SK-N-SH (cell line): ENCODE measurements around the gene GSG1L. TPM values are rescaled to one million over a fixed set of nuclear protein-coding genes. Genes with fewer than 3 reads are reported as not detected.

Source experiments
- CTCF ChIA-PET: fragments of 300-600, 350-600 bp; formaldehyde crosslinking; extraction: SDS; loops from one replicate; lab custom pipeline; 2021; lab: Yijun Ruan, JAX
- POLR2A ChIA-PET: fragments of 350-600 bp; sonication (Branson Sonifier 250); formaldehyde crosslinking; extraction: SDS; loops from one replicate; lab custom pipeline; 2020; ENCODE audit warnings: antibody characterized with exemption, inconsistent platforms; lab: Yijun Ruan, JAX
- DNase-seq: peaks from one replicate; pipeline ENCODE4 v3.0.0; 2012
- H2AFZ ChIP-seq: fragments of 200-600 bp; sonication (generic); 2 replicates; pipeline ENCODE4 v1.8.1; 2016; ENCODE audit warnings: antibody characterized with exemption, mild to moderate bottlenecking, low read depth
- H3F3A ChIP-seq: fragments of 200-600 bp; sonication (generic); replicated peaks from 2 replicates; pipeline ENCODE3; 2016; ENCODE audit warnings: antibody characterized with exemption, mild to moderate bottlenecking; ENCODE audit not compliant: insufficient read depth
- H3K27ac ChIP-seq, 2 experiments: fragments of 200-500 bp in 1 of 2; fragments of 200-600 bp in 1 of 2; sonication (Bioruptor generic) in 1 of 2; sonication (generic), shearing (Covaris generic) in 1 of 2; 2 replicates each; pipeline versions ENCODE4 v1.5.1 to v1.6.1; 2014 to 2016; ENCODE audit warnings: low read depth in 2 of 2, inconsistent platforms in 1 of 2, low read length in 1 of 2, mild to moderate bottlenecking in 1 of 2, mixed read lengths in 1 of 2
- H3K27me3 ChIP-seq: fragments of 200-600 bp; sonication (generic), shearing (Covaris generic); 2 replicates; pipeline ENCODE4 v1.6.1; 2016; ENCODE audit warnings: mixed run types; ENCODE audit not compliant: insufficient read depth
- H3K36me3 ChIP-seq, 2 experiments: fragments of 200-500 bp in 1 of 2; fragments of 200-600 bp in 1 of 2; sonication (Bioruptor generic) in 1 of 2; sonication (generic) in 1 of 2; replicated peaks in 1 of 2; 2 replicates each; pipeline versions ENCODE3 to v1.5.1; 2014 to 2016; ENCODE audit warnings: low read length in 1 of 2, mild to moderate bottlenecking in 1 of 2; ENCODE audit not compliant: insufficient read depth in 2 of 2, control insufficient read depth in 1 of 2
- H3K4me1 ChIP-seq, 2 experiments: fragments of 200-500 bp in 1 of 2; fragments of 200-600 bp in 1 of 2; sonication (Bioruptor generic) in 1 of 2; sonication (generic), shearing (Covaris generic) in 1 of 2; 2 replicates each; pipeline versions ENCODE4 v1.5.1 to v1.6.1; 2014 to 2016; ENCODE audit warnings: low read depth in 1 of 2, low read length in 1 of 2, mixed run types in 1 of 2; ENCODE audit not compliant: insufficient read depth in 2 of 2, control insufficient read depth in 1 of 2
- H3K4me2 ChIP-seq: fragments of 200-600 bp; sonication (generic), shearing (Covaris generic); 2 replicates; pipeline ENCODE4 v1.6.1; 2017; ENCODE audit warnings: mixed run types
- H3K4me3 ChIP-seq, 2 experiments: fragments of 200-500 bp in 1 of 2; fragments of 200-600 bp in 1 of 2; sonication (Bioruptor generic) in 1 of 2; sonication (generic), shearing (Covaris generic) in 1 of 2; 2 replicates each; pipeline versions ENCODE4 v1.5.1 to v1.8.1; 2014 to 2016; ENCODE audit warnings: low read depth in 2 of 2, inconsistent platforms in 1 of 2, low read length in 1 of 2, mild to moderate bottlenecking in 1 of 2, mixed read lengths in 1 of 2, moderate library complexity in 1 of 2
- H3K79me2 ChIP-seq: fragments of 200-600 bp; sonication (generic); 2 replicates; pipeline ENCODE4 v1.8.1; 2017; ENCODE audit warnings: mild to moderate bottlenecking; ENCODE audit not compliant: insufficient read depth
- H3K9ac ChIP-seq: fragments of 200-600 bp; sonication (generic); 2 replicates; pipeline ENCODE4 v1.6.1; 2017; ENCODE audit warnings: mixed run types
- H3K9me2 ChIP-seq: fragments of 200-600 bp; sonication (generic); 2 replicates; pipeline ENCODE4 v1.6.1; 2017; ENCODE audit warnings: mixed run types
- H3K9me3 ChIP-seq: fragments of 200-600 bp; sonication (generic); 2 replicates; pipeline ENCODE4 v1.6.1; 2017; ENCODE audit warnings: mixed run types, mild to moderate bottlenecking, moderate library complexity
- H4K20me1 ChIP-seq: fragments of 200-600 bp; sonication (generic); 2 replicates; pipeline ENCODE4 v1.6.1; 2017; ENCODE audit warnings: mild to moderate bottlenecking, mixed run types; ENCODE audit not compliant: insufficient read depth
- ELF1 ChIP-seq: IDR thresholded peaks from 2 replicates; pipeline ENCODE4 v1.4.0; 2012
- EZH2phosphoT487 ChIP-seq: fragments of 200-600 bp; sonication (generic); IDR thresholded peaks from 2 replicates; pipeline ENCODE4 v1.6.1; 2017; ENCODE audit warnings: low read depth, mixed run types, mild to moderate bottlenecking, antibody characterized with exemption, moderate library complexity, borderline replicate concordance
- FOSL2 ChIP-seq: IDR thresholded peaks from 2 replicates; pipeline ENCODE4 v1.4.0; 2012; ENCODE audit warnings: low read depth, mild to moderate bottlenecking, moderate library complexity, borderline replicate concordance
- GABPA ChIP-seq: IDR thresholded peaks from 2 replicates; pipeline ENCODE4 v1.4.0; 2012; ENCODE audit warnings: low read depth, mild to moderate bottlenecking
- GATA2 ChIP-seq: sonication (generic); formaldehyde crosslinking; IDR thresholded peaks from 2 replicates; pipeline ENCODE4 v1.5.0; 2020; ENCODE audit warnings: mild to moderate bottlenecking, missing genetic modification reagents
- MXI1 ChIP-seq: IDR thresholded peaks from 2 replicates; pipeline ENCODE4 v1.6.1; 2012; ENCODE audit warnings: mild to moderate bottlenecking, low read depth, low read length, improper control_type of control experiment
- RAD21 ChIP-seq: IDR thresholded peaks from 2 replicates; pipeline ENCODE4 v1.6.1; 2012; ENCODE audit warnings: mild to moderate bottlenecking, low read length
- SIN3A ChIP-seq: IDR thresholded peaks from 2 replicates; pipeline ENCODE4 v1.6.1; 2012; ENCODE audit warnings: low read depth, mild to moderate bottlenecking, low read length, moderate library complexity, borderline replicate concordance
- TAF1 ChIP-seq: IDR thresholded peaks from 2 replicates; pipeline ENCODE4 v1.6.1; 2012; ENCODE audit warnings: low read depth, mild to moderate bottlenecking, low read length, moderate library complexity, borderline replicate concordance
- TCF12 ChIP-seq: IDR thresholded peaks from 2 replicates; pipeline ENCODE4 v1.4.0; 2012
- YY1 ChIP-seq: IDR thresholded peaks from 2 replicates; pipeline ENCODE4 v1.4.0; 2012; ENCODE audit warnings: low read depth, mild to moderate bottlenecking
- WGBS: methylation state at CpG from one replicate; pipeline ENCODE4 v1.1.6; 2017; ENCODE audit warnings: low lambda C conversion rate; 5-methylcytosine and 5-hydroxymethylcytosine counted together
- polyA plus RNA-seq, 3 experiments: library from polyadenylated mRNA; depleted of rRNA; stranded (reverse); fragments of >200 nt; gene quantifications; 2 replicates each; pipeline ENCODE4 v1.2.3, GENCODE V29; 2012
- TF ChIP-seq, protein P1 (sequence below): IDR thresholded peaks from 2 replicates; pipeline ENCODE4 v1.6.1; 2012; ENCODE audit warnings: mild to moderate bottlenecking, low read depth, low read length, moderate library complexity
- TF ChIP-seq, protein P2 (sequence below): IDR thresholded peaks from 2 replicates; pipeline ENCODE4; 2012
- TF ChIP-seq, protein P3 (sequence below): IDR thresholded peaks from 2 replicates; pipeline ENCODE4 v1.4.0; 2012; ENCODE audit warnings: low read depth
- TF ChIP-seq, protein P4 (sequence below): IDR thresholded peaks from 2 replicates; pipeline ENCODE4 v1.4.0; 2012; ENCODE audit warnings: low read depth, borderline replicate concordance
- TF ChIP-seq, protein P5 (sequence below): fragments of 150-350 bp; IDR thresholded peaks from 2 replicates; pipeline ENCODE4 v1.6.1; 2016; ENCODE audit warnings: mild to moderate bottlenecking, low read depth, low read length

GSG1L gene
- polyA plus RNA-seq, 1 of the 3 experiments (the other 2 are of a cell fraction), result not detected

DNA sequence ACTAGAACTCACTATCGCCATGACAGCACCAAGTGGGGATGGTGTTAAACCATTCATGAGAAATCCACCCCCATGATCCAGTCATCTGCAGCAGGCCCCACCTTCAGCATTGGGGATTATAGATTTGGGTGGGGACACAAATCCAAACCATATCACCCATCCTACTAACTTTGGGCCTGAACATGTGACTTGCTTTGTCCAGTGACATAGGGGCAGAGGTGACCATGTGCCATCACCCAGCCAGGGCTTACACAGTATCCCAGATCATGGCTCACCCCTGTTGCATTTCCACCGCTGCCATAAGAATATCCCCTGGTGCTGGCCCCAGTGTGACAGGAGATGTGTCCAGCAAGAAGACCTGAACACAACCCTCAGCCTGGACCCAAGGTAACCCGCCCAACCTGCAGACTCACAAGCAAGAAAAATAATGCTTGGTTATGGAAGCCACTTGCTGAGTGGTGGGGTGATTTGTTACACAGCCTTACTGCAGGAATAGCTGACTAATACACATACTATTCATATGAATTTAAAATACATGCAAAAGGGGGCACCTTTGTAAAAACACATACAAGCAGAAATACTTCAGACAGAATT lies 130.9 kb downstream of the GSG1L start:
- TF ChIP-seq MXI1, result no peak
- TF ChIP-seq, protein P1, sequence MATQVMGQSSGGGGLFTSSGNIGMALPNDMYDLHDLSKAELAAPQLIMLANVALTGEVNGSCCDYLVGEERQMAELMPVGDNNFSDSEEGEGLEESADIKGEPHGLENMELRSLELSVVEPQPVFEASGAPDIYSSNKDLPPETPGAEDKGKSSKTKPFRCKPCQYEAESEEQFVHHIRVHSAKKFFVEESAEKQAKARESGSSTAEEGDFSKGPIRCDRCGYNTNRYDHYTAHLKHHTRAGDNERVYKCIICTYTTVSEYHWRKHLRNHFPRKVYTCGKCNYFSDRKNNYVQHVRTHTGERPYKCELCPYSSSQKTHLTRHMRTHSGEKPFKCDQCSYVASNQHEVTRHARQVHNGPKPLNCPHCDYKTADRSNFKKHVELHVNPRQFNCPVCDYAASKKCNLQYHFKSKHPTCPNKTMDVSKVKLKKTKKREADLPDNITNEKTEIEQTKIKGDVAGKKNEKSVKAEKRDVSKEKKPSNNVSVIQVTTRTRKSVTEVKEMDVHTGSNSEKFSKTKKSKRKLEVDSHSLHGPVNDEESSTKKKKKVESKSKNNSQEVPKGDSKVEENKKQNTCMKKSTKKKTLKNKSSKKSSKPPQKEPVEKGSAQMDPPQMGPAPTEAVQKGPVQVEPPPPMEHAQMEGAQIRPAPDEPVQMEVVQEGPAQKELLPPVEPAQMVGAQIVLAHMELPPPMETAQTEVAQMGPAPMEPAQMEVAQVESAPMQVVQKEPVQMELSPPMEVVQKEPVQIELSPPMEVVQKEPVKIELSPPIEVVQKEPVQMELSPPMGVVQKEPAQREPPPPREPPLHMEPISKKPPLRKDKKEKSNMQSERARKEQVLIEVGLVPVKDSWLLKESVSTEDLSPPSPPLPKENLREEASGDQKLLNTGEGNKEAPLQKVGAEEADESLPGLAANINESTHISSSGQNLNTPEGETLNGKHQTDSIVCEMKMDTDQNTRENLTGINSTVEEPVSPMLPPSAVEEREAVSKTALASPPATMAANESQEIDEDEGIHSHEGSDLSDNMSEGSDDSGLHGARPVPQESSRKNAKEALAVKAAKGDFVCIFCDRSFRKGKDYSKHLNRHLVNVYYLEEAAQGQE, result no peak
- TF ChIP-seq ELF1, result no peak
- TF ChIP-seq FOSL2, result no peak
- no peak for TF ChIP-seq GABPA
- no peak for TF ChIP-seq EZH2phosphoT487
- TF ChIP-seq SIN3A, result no peak
- TF ChIP-seq, protein P2, sequence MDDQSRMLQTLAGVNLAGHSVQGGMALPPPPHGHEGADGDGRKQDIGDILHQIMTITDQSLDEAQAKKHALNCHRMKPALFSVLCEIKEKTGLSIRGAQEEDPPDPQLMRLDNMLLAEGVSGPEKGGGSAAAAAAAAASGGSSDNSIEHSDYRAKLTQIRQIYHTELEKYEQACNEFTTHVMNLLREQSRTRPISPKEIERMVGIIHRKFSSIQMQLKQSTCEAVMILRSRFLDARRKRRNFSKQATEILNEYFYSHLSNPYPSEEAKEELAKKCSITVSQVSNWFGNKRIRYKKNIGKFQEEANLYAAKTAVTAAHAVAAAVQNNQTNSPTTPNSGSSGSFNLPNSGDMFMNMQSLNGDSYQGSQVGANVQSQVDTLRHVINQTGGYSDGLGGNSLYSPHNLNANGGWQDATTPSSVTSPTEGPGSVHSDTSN, result no peak
- TF ChIP-seq RAD21, result no peak
- no peak for TF ChIP-seq TAF1
- TF ChIP-seq, protein P3, sequence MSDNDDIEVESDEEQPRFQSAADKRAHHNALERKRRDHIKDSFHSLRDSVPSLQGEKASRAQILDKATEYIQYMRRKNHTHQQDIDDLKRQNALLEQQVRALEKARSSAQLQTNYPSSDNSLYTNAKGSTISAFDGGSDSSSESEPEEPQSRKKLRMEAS, result no peak
- TF ChIP-seq TCF12, result no peak
- TF ChIP-seq YY1, result no peak
- TF ChIP-seq, protein P4, sequence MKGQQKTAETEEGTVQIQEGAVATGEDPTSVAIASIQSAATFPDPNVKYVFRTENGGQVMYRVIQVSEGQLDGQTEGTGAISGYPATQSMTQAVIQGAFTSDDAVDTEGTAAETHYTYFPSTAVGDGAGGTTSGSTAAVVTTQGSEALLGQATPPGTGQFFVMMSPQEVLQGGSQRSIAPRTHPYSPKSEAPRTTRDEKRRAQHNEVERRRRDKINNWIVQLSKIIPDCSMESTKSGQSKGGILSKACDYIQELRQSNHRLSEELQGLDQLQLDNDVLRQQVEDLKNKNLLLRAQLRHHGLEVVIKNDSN, result no peak
- TF ChIP-seq, protein P5, sequence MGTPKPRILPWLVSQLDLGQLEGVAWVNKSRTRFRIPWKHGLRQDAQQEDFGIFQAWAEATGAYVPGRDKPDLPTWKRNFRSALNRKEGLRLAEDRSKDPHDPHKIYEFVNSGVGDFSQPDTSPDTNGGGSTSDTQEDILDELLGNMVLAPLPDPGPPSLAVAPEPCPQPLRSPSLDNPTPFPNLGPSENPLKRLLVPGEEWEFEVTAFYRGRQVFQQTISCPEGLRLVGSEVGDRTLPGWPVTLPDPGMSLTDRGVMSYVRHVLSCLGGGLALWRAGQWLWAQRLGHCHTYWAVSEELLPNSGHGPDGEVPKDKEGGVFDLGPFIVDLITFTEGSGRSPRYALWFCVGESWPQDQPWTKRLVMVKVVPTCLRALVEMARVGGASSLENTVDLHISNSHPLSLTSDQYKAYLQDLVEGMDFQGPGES, result no peak
- TF ChIP-seq GATA2 (CRISPR knock-in tag), result no peak
- no peaks in the 10 kb centered on the region for H3F3A ChIP-seq
- no peaks in the 10 kb centered on the region for H4K20me1 ChIP-seq
- no peaks in the 10 kb centered on the region for H3K9me2 ChIP-seq
- no peaks in the 10 kb centered on the region for H3K36me3 ChIP-seq
- CTCF ChIA-PET, result no interaction called here
- DNase-seq, result no peak
- no peaks in the 10 kb centered on the region for H3K9me3 ChIP-seq
- H2AFZ ChIP-seq, result no peak overlapping the region
- peaks cover 0 to 10% of the 10 kb centered on the region in 2 experiments; a peak in 1 of 4 replicates for H3K4me1 ChIP-seq
- no peak overlapping the region for H3K4me2 ChIP-seq
- no peak overlapping the region for H3K27ac ChIP-seq
- 32% methylated on average over 3 of the region's 3 CpGs for WGBS
- H3K79me2 ChIP-seq, result no peaks in the 10 kb centered on the region
- no peak overlapping the region for H3K4me3 ChIP-seq
- no peaks in the 10 kb centered on the region for H3K27me3 ChIP-seq
- H3K9ac ChIP-seq, result no peak overlapping the region
- POLR2A ChIA-PET, result no interaction called here
